Measurements from ENCODE around the gene SLC35A1.

Gene SLC35A1

GRCh38 chr6:87529221-87529620 is 56.4 kb downstream of the SLC35A1 start:
- Histone ChIP-seq H3K36me3 (ENCODE audit: control insufficient read depth, insufficient read depth, low read length) (peaks cover 49% of the 10 kb centered on the region), H3K27ac (ENCODE audit: low read depth, low read length) (no peak overlapping the region), H3K9me3 (ENCODE audit: control insufficient read depth, insufficient read depth, low read length) (no peaks in the 10 kb centered on the region), H3K27me3 (ENCODE audit: control insufficient read depth, insufficient read depth, low read length) (no peaks in the 10 kb centered on the region), H3K4me3 (ENCODE audit: low read depth, low read length) (no peak overlapping the region), H3K9ac (ENCODE audit: low read depth, low read length) (no peak overlapping the region), H3K4me1 (ENCODE audit: control insufficient read depth, insufficient read depth, low read length) (no peaks in the 10 kb centered on the region)

- no peak overlapping the region for H3K27ac ChIP-seq (ENCODE audit: low read depth, low read length)
- no peaks in the 10 kb centered on the region for H3K27me3 ChIP-seq (ENCODE audit: control insufficient read depth, insufficient read depth, low read length)
- peaks cover 49% of the 10 kb centered on the region for H3K36me3 ChIP-seq (ENCODE audit: control insufficient read depth, insufficient read depth, low read length)
- H3K9ac ChIP-seq (ENCODE audit: low read depth, low read length), result no peak overlapping the region
- no peaks in the 10 kb centered on the region for H3K4me1 ChIP-seq (ENCODE audit: control insufficient read depth, insufficient read depth, low read length)
- H3K4me3 ChIP-seq (ENCODE audit: low read depth, low read length), result no peak overlapping the region
- peaks cover 3% of the 10 kb centered on the region; the same call in 1 of the 2 replicates for H3K9me3 ChIP-seq (ENCODE audit: control insufficient read depth, insufficient read depth, low read length)
Measured at GRCh38 chr6:87534377-87535047, 61.7 kb downstream of the SLC35A1 start.

GRCh38 chr6:87538510-87539260 is 65.9 kb downstream of the SLC35A1 start:
- Histone ChIP-seq H3K4me3 (ENCODE audit: low read depth, low read length) (no peak overlapping the region), H3K4me1 (ENCODE audit: control insufficient read depth, insufficient read depth, low read length) (no peaks in the 10 kb centered on the region), H3K27ac (ENCODE audit: low read depth, low read length) (no peak overlapping the region), H3K9me3 (ENCODE audit: control insufficient read depth, insufficient read depth, low read length) (peaks cover 18% of the 10 kb centered on the region), H3K36me3 (ENCODE audit: control insufficient read depth, insufficient read depth, low read length) (peaks cover 60% of the 10 kb centered on the region), H3K27me3 (ENCODE audit: control insufficient read depth, insufficient read depth, low read length) (no peaks in the 10 kb centered on the region), H3K9ac (ENCODE audit: low read depth, low read length) (no peak overlapping the region)

GRCh38 chr6:87539554-87539953 is 66.8 kb downstream of the SLC35A1 start:
- no peak overlapping the region for H3K9ac ChIP-seq (ENCODE audit: low read depth, low read length)
- no peak overlapping the region for H3K4me3 ChIP-seq (ENCODE audit: low read depth, low read length)
- H3K4me1 ChIP-seq (ENCODE audit: control insufficient read depth, insufficient read depth, low read length), result no peaks in the 10 kb centered on the region
- no peak overlapping the region for H3K27ac ChIP-seq (ENCODE audit: low read depth, low read length)
- peaks cover 65% of the 10 kb centered on the region for H3K36me3 ChIP-seq (ENCODE audit: control insufficient read depth, insufficient read depth, low read length)
- H3K27me3 ChIP-seq (ENCODE audit: control insufficient read depth, insufficient read depth, low read length), result no peaks in the 10 kb centered on the region
- H3K9me3 ChIP-seq (ENCODE audit: control insufficient read depth, insufficient read depth, low read length), result peaks cover 18% of the 10 kb centered on the region

- Histone ChIP-seq H3K9me3 (ENCODE audit: control insufficient read depth, insufficient read depth, low read length) (peaks cover 18% of the 10 kb centered on the region), H3K27me3 (ENCODE audit: control insufficient read depth, insufficient read depth, low read length) (no peaks in the 10 kb centered on the region), H3K9ac (ENCODE audit: low read depth, low read length) (no peak overlapping the region), H3K4me3 (ENCODE audit: low read depth, low read length) (no peak overlapping the region), H3K4me1 (ENCODE audit: control insufficient read depth, insufficient read depth, low read length) (no peaks in the 10 kb centered on the region), H3K27ac (ENCODE audit: low read depth, low read length) (no peak overlapping the region), H3K36me3 (ENCODE audit: control insufficient read depth, insufficient read depth, low read length) (peaks cover 72% of the 10 kb centered on the region)
Measured at GRCh38 chr6:87540539-87540938, 67.8 kb downstream of the SLC35A1 start.

GRCh38 chr6:87541041-87541440 is 68.3 kb downstream of the SLC35A1 start:
- peaks cover 18% of the 10 kb centered on the region for H3K9me3 ChIP-seq (ENCODE audit: control insufficient read depth, insufficient read depth, low read length)
- peaks cover 77% of the 10 kb centered on the region for H3K36me3 ChIP-seq (ENCODE audit: control insufficient read depth, insufficient read depth, low read length)
- H3K4me1 ChIP-seq (ENCODE audit: control insufficient read depth, insufficient read depth, low read length), result no peaks in the 10 kb centered on the region
- no peaks in the 10 kb centered on the region for H3K27me3 ChIP-seq (ENCODE audit: control insufficient read depth, insufficient read depth, low read length)
- H3K9ac ChIP-seq (ENCODE audit: low read depth, low read length), result no peak overlapping the region
- no peak overlapping the region for H3K27ac ChIP-seq (ENCODE audit: low read depth, low read length)
- no peak overlapping the region for H3K4me3 ChIP-seq (ENCODE audit: low read depth, low read length)

GRCh38 chr6:87541744-87542143 is 69.0 kb downstream of the SLC35A1 start:
- Histone ChIP-seq H3K36me3 (ENCODE audit: control insufficient read depth, insufficient read depth, low read length) (peaks cover 84% of the 10 kb centered on the region), H3K27me3 (ENCODE audit: control insufficient read depth, insufficient read depth, low read length) (no peaks in the 10 kb centered on the region)

GRCh38 chr6:87543696-87544473 is 71.1 kb downstream of the SLC35A1 start:
- no peaks in the 10 kb centered on the region for H3K27me3 ChIP-seq (ENCODE audit: control insufficient read depth, insufficient read depth, low read length)
- H3K9ac ChIP-seq (ENCODE audit: low read depth, low read length), result no peak overlapping the region
- no peaks in the 10 kb centered on the region for H3K4me1 ChIP-seq (ENCODE audit: control insufficient read depth, insufficient read depth, low read length)
- peaks cover 18% of the 10 kb centered on the region for H3K9me3 ChIP-seq (ENCODE audit: control insufficient read depth, insufficient read depth, low read length)
- H3K36me3 ChIP-seq (ENCODE audit: control insufficient read depth, insufficient read depth, low read length), result peaks cover 88% of the 10 kb centered on the region
- H3K27ac ChIP-seq (ENCODE audit: low read depth, low read length), result no peak overlapping the region
- no peak overlapping the region for H3K4me3 ChIP-seq (ENCODE audit: low read depth, low read length)

More at GRCh38 chr6:87541744-87542143, 69.0 kb downstream of the SLC35A1 start:
- H3K9me3 ChIP-seq (ENCODE audit: control insufficient read depth, insufficient read depth, low read length), result peaks cover 18% of the 10 kb centered on the region
- no peak overlapping the region for H3K9ac ChIP-seq (ENCODE audit: low read depth, low read length)
- no peaks in the 10 kb centered on the region for H3K4me1 ChIP-seq (ENCODE audit: control insufficient read depth, insufficient read depth, low read length)
- no peak overlapping the region for H3K4me3 ChIP-seq (ENCODE audit: low read depth, low read length)
- no peak overlapping the region for H3K27ac ChIP-seq (ENCODE audit: low read depth, low read length)

GRCh38 chr6:87544474-87544735 is 71.6 kb downstream of the SLC35A1 start:
- H3K27me3 ChIP-seq (ENCODE audit: control insufficient read depth, insufficient read depth, low read length), result no peaks in the 10 kb centered on the region
- H3K9me3 ChIP-seq (ENCODE audit: control insufficient read depth, insufficient read depth, low read length), result peaks cover 16% of the 10 kb centered on the region
- H3K27ac ChIP-seq (ENCODE audit: low read depth, low read length), result no peak overlapping the region
- no peaks in the 10 kb centered on the region for H3K4me1 ChIP-seq (ENCODE audit: control insufficient read depth, insufficient read depth, low read length)
- H3K4me3 ChIP-seq (ENCODE audit: low read depth, low read length), result no peak overlapping the region
- H3K9ac ChIP-seq (ENCODE audit: low read depth, low read length), result no peak overlapping the region
- peaks cover 87% of the 10 kb centered on the region for H3K36me3 ChIP-seq (ENCODE audit: control insufficient read depth, insufficient read depth, low read length)

GRCh38 chr6:87551799-87552198 is 79.0 kb downstream of the SLC35A1 start:
- Histone ChIP-seq H3K36me3 (ENCODE audit: control insufficient read depth, insufficient read depth, low read length) (peaks cover 87% of the 10 kb centered on the region), H3K9me3 (ENCODE audit: control insufficient read depth, insufficient read depth, low read length) (no peaks in the 10 kb centered on the region), H3K9ac (ENCODE audit: low read depth, low read length) (no peak overlapping the region), H3K27ac (ENCODE audit: low read depth, low read length) (no peak overlapping the region), H3K4me1 (ENCODE audit: control insufficient read depth, insufficient read depth, low read length) (no peaks in the 10 kb centered on the region), H3K27me3 (ENCODE audit: control insufficient read depth, insufficient read depth, low read length) (no peaks in the 10 kb centered on the region), H3K4me3 (ENCODE audit: low read depth, low read length) (no peak overlapping the region)

All from HUES48 (cell line).